CD4-positive, alpha-beta memory T cell (primary cell): ENCODE results near the gene PDLIM1. TPM values are rescaled to one million over a fixed set of nuclear protein-coding genes. Genes with fewer than 3 reads are reported as not detected.

Experiments used
- CTCF ChIA-PET: fragments of 350-600 bp; sonication (Branson Sonifier 250); formaldehyde crosslinking; loops from one replicate; lab custom pipeline; 2021; ENCODE audit warnings: inconsistent platforms; ENCODE audit not compliant: partially characterized antibody; lab: Charles Lee
- POLR2A ChIA-PET: fragments of 350-600 bp; sonication (Branson Sonifier 250); formaldehyde crosslinking; loops from one replicate; lab custom pipeline; 2021; ENCODE audit not compliant: partially characterized antibody; lab: Charles Lee
- DNase-seq, 5 donors: peaks; one replicate each; pipeline versions ENCODE4 v3.0.0 to v3.0.0-alpha.2; 2020 to 2022; ENCODE audit warnings: mixed read lengths in 1 of 5
- H3K27ac ChIP-seq: one replicate; pipeline ENCODE4 v1.7.0; 2013; ENCODE audit warnings: low read depth, low read length
- H3K27me3 ChIP-seq: 2 replicates; pipeline ENCODE4 v1.7.0; 2013; ENCODE audit warnings: mild to moderate bottlenecking, low read length, moderate library complexity; ENCODE audit not compliant: insufficient read depth
- H3K36me3 ChIP-seq: 2 replicates; pipeline ENCODE4 v1.7.0; 2013; ENCODE audit warnings: mild to moderate bottlenecking, low read length, moderate library complexity; ENCODE audit not compliant: insufficient read depth
- H3K4me1 ChIP-seq: 2 replicates; pipeline ENCODE4 v1.7.0; 2013; ENCODE audit warnings: mild to moderate bottlenecking, low read length, moderate library complexity; ENCODE audit not compliant: insufficient read depth
- H3K4me3 ChIP-seq, 2 donors: one replicate each; pipeline ENCODE4 v1.7.0; 2013; ENCODE audit warnings: low read length in 2 of 2, mild to moderate bottlenecking in 1 of 2
- H3K9me3 ChIP-seq, 2 donors: one replicate each; pipeline ENCODE4 v1.7.0; 2013; ENCODE audit warnings: low read length in 2 of 2, control low read depth in 1 of 2; ENCODE audit not compliant: control insufficient read depth in 1 of 2
- H3K27ac Mint-ChIP-seq, 7 donors: one replicate each; pipeline ENCODE4 v1.8.0; 2020 to 2021; ENCODE audit warnings: mixed read lengths in 7 of 7, mild to moderate bottlenecking in 6 of 7, inconsistent platforms in 3 of 7, moderate library complexity in 3 of 7
- H3K27me3 Mint-ChIP-seq, 2 donors: one replicate each; pipeline ENCODE4 v1.8.0; 2020 to 2021; ENCODE audit warnings: mixed read lengths in 2 of 2
- H3K36me3 Mint-ChIP-seq, 2 donors: one replicate each; pipeline ENCODE4 v1.8.0; 2020 to 2021; ENCODE audit warnings: mixed read lengths in 2 of 2, inconsistent platforms in 1 of 2, mild to moderate bottlenecking in 1 of 2
- H3K4me1 Mint-ChIP-seq, 4 donors: one replicate each; pipeline ENCODE4 v1.8.0; 2020 to 2021; ENCODE audit warnings: mixed read lengths in 4 of 4, mild to moderate bottlenecking in 1 of 4
- H3K4me3 Mint-ChIP-seq, 8 donors: one replicate each; pipeline ENCODE4 v1.8.0; 2020 to 2021; ENCODE audit warnings: mixed read lengths in 8 of 8, mild to moderate bottlenecking in 7 of 8, moderate library complexity in 6 of 8, inconsistent platforms in 3 of 8
- H3K9me3 Mint-ChIP-seq, 8 donors: one replicate each; pipeline ENCODE4 v1.8.0; 2020 to 2021; ENCODE audit warnings: mixed read lengths in 8 of 8, mild to moderate bottlenecking in 5 of 8, inconsistent platforms in 3 of 8, moderate library complexity in 1 of 8
- intact Hi-C: fragments of 100-400 bp; cut with micrococcal nuclease; formaldehyde crosslinking; loops from one replicate; pipeline ENCODE4 v1.15.1; 2023
- polyA plus RNA-seq, 2 donors: library from polyadenylated mRNA; unstranded; fragments of 300-500 nt; fragmentation: Illumina TruSeq; gene quantifications; one replicate each; pipeline ENCODE4 v1.2.3, GENCODE V29; 2021
- total RNA-seq, 2 experiments: library from RNA; stranded (reverse); gene quantifications; one replicate each; pipeline ENCODE4 v1.2.3, GENCODE V29; 2021

The PDLIM1 gene
- total and polyA plus RNA-seq, 4 experiments from 2014 or later, result 0.90 to 7.3 (median 1.4) TPM

- Mint-ChIP-seq H3K4me3 (no peak overlapping the region), H3K4me1 (peaks cover 9 to 18% (median 13%) of the 10 kb centered on the region in 4 donors), H3K27ac (no peak overlapping the region), H3K27me3 (peaks cover 24 to 31% of the 10 kb centered on the region in 2 donors), H3K9me3 (no peaks in the 10 kb centered on the region), H3K36me3 (no peaks in the 10 kb centered on the region)
- ChIA-PET CTCF (no interaction called here), POLR2A (no interaction called here)
- no peaks in the 10 kb centered on the region for H3K9me3 ChIP-seq
- peaks cover 4% of the 10 kb centered on the region for H3K4me1 ChIP-seq
- H3K27ac ChIP-seq, result no peak overlapping the region
- H3K36me3 ChIP-seq, result no peaks in the 10 kb centered on the region
- H3K4me3 ChIP-seq, result no peak overlapping the region
- DNase-seq, result no peak
- H3K27me3 ChIP-seq, result peaks cover 10% of the 10 kb centered on the region
- intact Hi-C loops, result no loop called here
Observed at GRCh38 chr10:95287281-95287680, 3.5 kb downstream of the PDLIM1 start.

GRCh38 chr10:95286707-95287106 is 4.1 kb downstream of the PDLIM1 start:
- Histone ChIP-seq H3K4me1 (peaks cover 4% of the 10 kb centered on the region), H3K4me3 (no peak overlapping the region), H3K27ac (no peak overlapping the region), H3K27me3 (peaks cover 10% of the 10 kb centered on the region), H3K36me3 (no peaks in the 10 kb centered on the region), H3K9me3 (no peaks in the 10 kb centered on the region)
- DNase-seq, result no peak
- Mint-ChIP-seq H3K4me3 (no peak overlapping the region), H3K9me3 (no peaks in the 10 kb centered on the region), H3K27me3 (peaks cover 21 to 26% of the 10 kb centered on the region in 2 donors), H3K27ac (no peak overlapping the region), H3K36me3 (no peaks in the 10 kb centered on the region), H3K4me1 (peaks cover 8 to 16% (median 10%) of the 10 kb centered on the region in 4 donors)
- intact Hi-C loops, result no loop called here
- CTCF ChIA-PET, result no interaction called here
- POLR2A ChIA-PET, result no interaction called here

GRCh38 chr10:95285556-95285955 is 5.2 kb downstream of the PDLIM1 start:
- no peak for DNase-seq
- H3K4me3 ChIP-seq, result no peak overlapping the region
- POLR2A ChIA-PET, result no interaction called here
- H3K9me3 Mint-ChIP-seq, result no peaks in the 10 kb centered on the region
- no peaks in the 10 kb centered on the region for H3K4me1 ChIP-seq
- H3K27me3 ChIP-seq, result peaks cover 10% of the 10 kb centered on the region
- intact Hi-C loops, result no loop called here
- H3K36me3 Mint-ChIP-seq, result no peaks in the 10 kb centered on the region
- CTCF ChIA-PET, result no interaction called here
- H3K36me3 ChIP-seq, result no peaks in the 10 kb centered on the region
- H3K27ac ChIP-seq, result no peak overlapping the region
- no peak overlapping the region for H3K27ac Mint-ChIP-seq
- H3K4me3 Mint-ChIP-seq, result no peak overlapping the region
- peaks cover 16 to 25% of the 10 kb centered on the region in 2 donors for H3K27me3 Mint-ChIP-seq
- H3K4me1 Mint-ChIP-seq, result peaks cover 4 to 10% (median 6%) of the 10 kb centered on the region in 4 donors
- no peaks in the 10 kb centered on the region for H3K9me3 ChIP-seq

- peak overlapping the region in 1 of 7 donors; percentile 69 for H3K27ac Mint-ChIP-seq
Observed at GRCh38 chr10:95284807-95285206, 6.0 kb downstream of the PDLIM1 start.

GRCh38 chr10:95282107-95282506 is 8.7 kb downstream of the PDLIM1 start:
- ChIA-PET CTCF (no interaction called here), POLR2A (no interaction called here)
- no peaks in the 10 kb centered on the region for H3K36me3 Mint-ChIP-seq
- no peak for DNase-seq
- Histone ChIP-seq H3K4me3 (no peak overlapping the region), H3K27ac (no peak overlapping the region), H3K4me1 (no peaks in the 10 kb centered on the region), H3K27me3 (no peaks in the 10 kb centered on the region), H3K9me3 (no peaks in the 10 kb centered on the region), H3K36me3 (no peaks in the 10 kb centered on the region)
- peaks cover 7 to 12% of the 10 kb centered on the region in 2 donors for H3K27me3 Mint-ChIP-seq
- no peak overlapping the region for H3K27ac Mint-ChIP-seq
- peaks cover 0 to 2% (median 0%) of the 10 kb centered on the region in 8 donors for H3K9me3 Mint-ChIP-seq
- no peak overlapping the region for H3K4me3 Mint-ChIP-seq
- intact Hi-C loops, result no loop called here
- H3K4me1 Mint-ChIP-seq, result no peaks in the 10 kb centered on the region

More at GRCh38 chr10:95284807-95285206, 6.0 kb downstream of the PDLIM1 start:
- Mint-ChIP-seq H3K4me1 (peaks cover 3 to 6% (median 4%) of the 10 kb centered on the region in 4 donors), H3K36me3 (no peaks in the 10 kb centered on the region), H3K27me3 (peaks cover 13 to 21% of the 10 kb centered on the region in 2 donors), H3K4me3 (no peak overlapping the region), H3K9me3 (no peaks in the 10 kb centered on the region)
- ChIA-PET CTCF (no interaction called here), POLR2A (no interaction called here)
- Histone ChIP-seq H3K4me3 (no peak overlapping the region), H3K27ac (no peak overlapping the region), H3K9me3 (no peaks in the 10 kb centered on the region), H3K27me3 (peaks cover 5% of the 10 kb centered on the region), H3K36me3 (no peaks in the 10 kb centered on the region), H3K4me1 (no peaks in the 10 kb centered on the region)
- no peak for DNase-seq
- intact Hi-C loops, result no loop called here

GRCh38 chr10:95281206-95281605 is 9.6 kb downstream of the PDLIM1 start:
- ChIA-PET CTCF (interaction anchor here (1.1 kb wide), 1 partner anchor 35 kb away, joined by 3 read pairs; no protein-coding TSS in a partner anchor), POLR2A (no interaction called here)
- Histone ChIP-seq H3K4me3 (no peak overlapping the region), H3K36me3 (no peaks in the 10 kb centered on the region), H3K4me1 (no peaks in the 10 kb centered on the region), H3K27ac (no peak overlapping the region), H3K27me3 (no peaks in the 10 kb centered on the region), H3K9me3 (no peaks in the 10 kb centered on the region)
- no peaks in the 10 kb centered on the region for H3K36me3 Mint-ChIP-seq
- no peak overlapping the region for H3K27ac Mint-ChIP-seq
- intact Hi-C loops, result no loop called here
- peaks cover 5% of the 10 kb centered on the region in 2 donors for H3K27me3 Mint-ChIP-seq
- no peak for DNase-seq
- H3K4me3 Mint-ChIP-seq, result no peak overlapping the region
- H3K4me1 Mint-ChIP-seq, result no peaks in the 10 kb centered on the region
- peaks cover 0 to 2% (median 0%) of the 10 kb centered on the region in 8 donors for H3K9me3 Mint-ChIP-seq

GRCh38 chr10:95280637-95281036 is 10.2 kb downstream of the PDLIM1 start:
- no peak overlapping the region for H3K27ac Mint-ChIP-seq
- ChIA-PET POLR2A (no interaction called here), CTCF (interaction anchor here (1.1 kb wide), 1 partner anchor 34 kb away, joined by 3 read pairs; no protein-coding TSS in a partner anchor)
- no peak overlapping the region for H3K4me3 Mint-ChIP-seq
- H3K27me3 ChIP-seq, result no peaks in the 10 kb centered on the region
- H3K4me1 ChIP-seq, result no peaks in the 10 kb centered on the region
- intact Hi-C loops, result no loop called here
- H3K9me3 Mint-ChIP-seq, result peaks cover 0 to 2% (median 0%) of the 10 kb centered on the region in 8 donors
- DNase-seq, result no peak
- peaks cover 5% of the 10 kb centered on the region in 2 donors for H3K27me3 Mint-ChIP-seq
- no peaks in the 10 kb centered on the region for H3K4me1 Mint-ChIP-seq
- no peaks in the 10 kb centered on the region for H3K36me3 ChIP-seq
- no peaks in the 10 kb centered on the region for H3K36me3 Mint-ChIP-seq
- H3K9me3 ChIP-seq, result no peaks in the 10 kb centered on the region
- no peak overlapping the region for H3K4me3 ChIP-seq
- no peak overlapping the region for H3K27ac ChIP-seq
